ENCODE results near the gene UNC119B.

UNC119B gene

DNA sequence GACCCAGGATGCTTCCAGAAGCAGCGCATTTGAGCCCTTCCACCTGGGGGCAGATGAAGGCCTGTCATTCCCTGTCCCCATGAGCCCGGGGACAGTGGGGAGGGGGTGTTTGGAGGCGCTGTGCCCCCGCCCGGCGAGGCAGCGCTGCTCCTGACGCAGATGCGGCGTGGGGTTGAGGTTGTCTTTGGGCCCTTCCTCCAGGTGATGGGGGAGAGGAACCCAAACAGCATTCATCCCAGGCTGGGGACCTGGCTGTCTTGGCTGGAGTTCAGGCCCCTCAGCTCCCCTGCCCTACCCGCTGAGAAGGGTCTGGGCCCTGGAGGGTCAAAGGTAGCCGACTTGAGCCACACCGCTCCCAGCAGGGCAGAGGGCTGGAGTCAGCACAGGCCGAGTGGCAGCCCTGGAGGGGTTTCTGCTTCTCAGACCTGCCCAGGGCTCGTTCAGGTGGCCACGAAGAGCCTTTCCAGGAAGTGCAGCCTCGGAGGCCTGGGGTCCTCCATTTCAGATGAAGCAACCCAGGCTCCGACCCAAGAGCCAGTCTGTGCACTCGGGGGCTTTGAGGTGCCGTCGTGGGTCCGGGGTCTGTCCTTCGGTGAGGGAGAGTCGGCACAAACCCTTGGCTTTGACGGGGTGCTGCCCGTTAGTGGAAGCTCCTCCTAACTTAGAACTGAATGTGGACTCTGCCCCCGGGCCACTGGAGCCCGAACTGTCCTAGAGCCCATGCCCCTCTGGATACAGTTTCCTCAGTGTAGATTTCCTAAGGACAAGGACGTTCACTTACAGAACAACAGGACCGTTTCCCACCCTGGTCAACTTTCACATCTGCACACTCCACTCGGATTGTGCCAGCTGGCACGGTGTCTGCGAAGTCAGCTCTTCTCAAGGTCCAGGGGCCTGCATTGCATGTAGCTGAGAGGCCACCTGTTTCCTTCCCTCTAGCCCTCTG is 31.5 kb downstream of the UNC119B start:
- DNase-seq = no peak

DNA sequence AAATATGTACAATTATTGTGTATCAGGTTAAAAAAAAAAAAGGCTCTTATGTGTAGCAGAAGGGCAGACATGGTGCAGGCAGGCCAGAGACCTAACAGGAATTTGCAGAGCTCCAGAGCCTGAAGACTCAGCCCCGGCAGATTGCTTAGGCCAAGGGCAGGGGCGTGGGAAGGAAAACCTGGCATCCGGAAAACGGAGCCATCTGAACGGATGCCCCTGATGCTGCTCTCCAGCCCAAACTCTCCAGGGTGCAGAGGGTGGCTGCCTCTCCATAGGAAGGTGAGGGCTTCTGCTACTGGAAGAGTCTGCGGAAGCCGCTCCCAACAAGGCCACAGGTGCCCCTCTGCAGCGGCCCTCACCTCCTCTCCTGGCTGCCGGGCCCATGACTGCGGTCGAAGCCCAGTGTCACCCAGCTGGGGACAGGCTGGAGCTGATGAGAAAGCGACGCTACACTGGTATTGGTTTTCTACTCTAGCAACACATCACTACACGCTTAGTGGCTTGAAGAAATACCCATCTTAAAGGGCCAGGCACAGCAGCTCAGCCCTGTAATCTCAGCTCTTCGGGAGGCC is 34.8 kb downstream of the UNC119B start:
- DNase-seq = no peak

DNA sequence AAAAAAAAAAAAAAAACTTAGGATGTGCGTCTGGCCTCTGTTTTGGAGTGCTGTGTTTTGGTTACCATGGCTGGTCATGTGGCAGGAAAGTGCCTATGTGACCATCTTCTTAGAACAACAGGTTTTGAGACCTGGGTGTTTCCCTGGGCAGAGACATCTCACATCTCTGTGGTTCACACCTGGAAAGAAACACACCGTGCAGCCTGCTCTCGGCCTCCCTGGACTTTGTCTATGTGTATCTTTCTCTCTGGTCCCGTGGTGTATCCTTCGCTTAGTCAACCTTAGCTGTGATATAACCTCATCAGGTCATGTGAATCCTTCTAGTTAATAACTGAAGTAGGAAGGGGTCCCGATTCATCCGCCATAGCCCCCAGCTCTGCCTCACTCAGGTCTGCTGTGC is 38.0 kb downstream of the UNC119B start:
- DNase-seq = no peak

DNA sequence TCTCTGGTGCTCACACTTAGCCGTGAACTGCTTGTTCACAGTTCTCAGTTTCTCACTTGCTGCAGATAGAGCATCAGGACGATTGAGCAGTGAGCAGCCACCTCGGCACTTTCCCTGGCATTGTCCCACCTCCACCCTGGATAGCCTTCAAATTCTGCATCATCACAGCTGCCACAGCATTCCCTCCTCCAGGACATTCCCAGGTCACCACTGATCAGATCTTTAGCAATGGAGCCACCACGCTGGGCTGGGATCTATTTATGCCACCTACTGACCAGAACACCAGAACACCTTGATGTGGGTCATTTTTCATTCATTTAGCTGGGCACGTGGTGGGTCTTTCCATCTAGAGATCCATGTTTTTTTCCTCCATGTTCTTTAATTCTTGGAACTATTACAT is 39.0 kb downstream of the UNC119B start:
- DNase-seq = no peak

DNA sequence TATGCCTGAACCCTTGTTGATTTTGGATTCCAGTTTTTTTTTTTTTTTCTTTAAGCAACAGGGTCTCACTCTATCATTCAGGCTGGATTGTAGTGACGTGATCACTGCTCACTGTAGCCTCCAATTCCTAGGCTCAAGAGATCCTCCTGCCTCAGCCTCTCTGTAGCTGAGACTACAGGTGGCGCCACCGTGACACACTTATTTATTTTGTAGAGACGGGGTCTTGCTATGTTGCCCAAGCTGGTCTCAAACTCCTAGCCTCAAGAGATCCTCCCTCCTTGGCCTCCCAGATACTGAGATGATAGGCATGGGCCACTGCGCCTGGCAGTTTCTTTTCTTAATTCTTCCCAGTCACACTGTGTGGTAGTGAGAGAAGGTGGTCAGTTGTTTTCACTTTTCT is 40.5 kb downstream of the UNC119B start:
- DNase-seq = no peak

DNA sequence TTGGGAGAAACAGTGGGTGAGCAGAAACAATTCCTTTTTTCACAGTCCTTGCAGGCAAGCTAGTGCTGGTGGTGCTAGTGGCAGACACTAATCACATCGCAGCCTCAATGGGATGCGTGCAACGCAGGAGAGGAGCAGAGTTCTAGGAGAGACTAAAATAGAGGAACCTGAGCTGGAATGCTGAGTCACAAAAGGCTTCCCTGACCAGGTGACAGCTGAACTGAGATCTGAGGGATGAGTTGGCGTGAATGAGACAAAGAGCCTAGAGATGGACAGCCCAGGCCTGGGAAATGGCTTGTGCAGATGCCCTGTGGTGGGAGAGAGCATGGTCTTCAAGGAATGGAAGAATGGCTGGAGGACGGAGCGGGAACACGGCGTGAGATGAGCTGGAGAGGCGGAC is 41.1 kb downstream of the UNC119B start:
- no peak for DNase-seq

DNA sequence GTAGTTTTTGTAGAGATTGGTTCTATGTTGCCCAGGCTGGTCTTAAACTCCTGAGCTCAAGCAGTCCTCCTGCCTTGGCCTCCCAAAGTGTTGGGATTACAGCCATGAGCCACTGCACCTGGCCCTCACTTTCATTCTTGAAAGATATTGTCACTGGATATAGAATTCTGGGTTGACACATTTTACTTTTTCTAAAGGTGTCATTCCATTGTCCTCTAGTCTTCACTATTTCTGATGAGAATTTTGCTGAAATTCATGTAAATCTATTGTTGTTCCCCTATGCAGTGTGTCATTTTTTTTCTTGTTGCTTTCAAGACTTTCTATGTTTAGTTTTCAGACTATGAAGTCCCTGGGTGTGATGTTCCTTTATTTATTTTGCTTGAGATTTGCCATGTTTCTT is 44.5 kb downstream of the UNC119B start:
- no peak for DNase-seq

DNA sequence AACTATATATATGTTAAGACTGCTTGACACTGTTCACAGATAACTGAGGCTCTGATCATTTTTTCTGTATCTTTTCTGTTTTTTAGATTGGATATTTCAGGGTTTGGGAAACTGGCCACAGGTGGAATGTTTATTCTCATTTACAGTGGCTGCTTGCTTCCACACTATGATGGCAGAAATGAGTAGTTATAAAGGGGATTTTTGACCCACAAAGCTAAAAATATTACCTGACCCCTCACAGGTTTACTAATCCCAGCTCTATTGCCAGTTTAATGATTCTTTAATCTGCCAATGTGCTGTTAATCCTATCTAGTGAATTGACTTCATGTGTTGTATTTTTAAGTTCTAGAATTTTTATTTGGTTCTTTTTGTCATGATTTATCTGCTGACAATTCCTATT is 45.0 kb downstream of the UNC119B start:
- DNase-seq = no peak

DNA sequence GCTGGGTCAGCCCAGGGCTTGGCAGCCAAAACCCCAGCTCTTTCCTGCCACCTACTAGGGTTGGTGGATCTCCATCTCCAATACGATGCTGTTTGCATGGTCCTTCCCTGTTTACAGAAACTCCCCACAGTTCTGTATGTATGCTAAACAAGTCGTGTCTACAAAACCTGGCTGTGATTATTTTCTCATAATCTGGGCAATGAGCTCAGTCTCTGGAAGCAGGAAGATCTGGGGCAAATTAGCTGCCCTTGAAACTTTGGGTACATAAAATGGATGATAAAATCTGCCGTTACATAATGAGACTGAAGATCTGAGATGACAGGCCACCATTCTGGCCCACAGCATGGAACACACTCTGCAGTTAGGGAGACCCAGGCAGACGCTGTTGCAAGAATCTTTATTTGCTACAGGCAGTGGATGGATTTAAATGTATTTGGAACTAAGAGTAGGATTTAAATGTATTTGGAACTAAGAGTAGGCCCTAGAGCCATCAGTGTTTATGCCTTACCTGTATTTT is 47.0 kb downstream of the UNC119B start:
- DNase-seq = no peak

DNA sequence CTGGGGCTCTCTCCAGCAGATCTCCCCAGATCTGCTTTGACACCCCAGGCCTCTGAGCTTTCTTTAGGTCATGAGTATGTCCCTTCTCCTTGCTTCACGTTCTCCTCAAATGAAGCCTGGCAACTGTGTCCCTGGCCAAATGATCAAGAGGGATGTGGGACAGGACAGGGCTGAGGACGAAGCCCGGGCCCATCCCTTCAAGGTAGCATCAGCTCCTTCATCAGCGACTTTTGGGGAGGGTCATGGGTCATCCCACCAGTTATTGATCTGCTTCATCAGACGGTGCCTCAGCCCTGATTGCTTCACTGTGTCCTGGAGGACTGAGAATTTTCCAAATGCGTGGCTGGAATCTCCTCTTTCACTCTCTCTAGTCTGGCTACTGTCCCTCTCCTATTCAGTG is 47.7 kb downstream of the UNC119B start:
- no peak for DNase-seq

DNA sequence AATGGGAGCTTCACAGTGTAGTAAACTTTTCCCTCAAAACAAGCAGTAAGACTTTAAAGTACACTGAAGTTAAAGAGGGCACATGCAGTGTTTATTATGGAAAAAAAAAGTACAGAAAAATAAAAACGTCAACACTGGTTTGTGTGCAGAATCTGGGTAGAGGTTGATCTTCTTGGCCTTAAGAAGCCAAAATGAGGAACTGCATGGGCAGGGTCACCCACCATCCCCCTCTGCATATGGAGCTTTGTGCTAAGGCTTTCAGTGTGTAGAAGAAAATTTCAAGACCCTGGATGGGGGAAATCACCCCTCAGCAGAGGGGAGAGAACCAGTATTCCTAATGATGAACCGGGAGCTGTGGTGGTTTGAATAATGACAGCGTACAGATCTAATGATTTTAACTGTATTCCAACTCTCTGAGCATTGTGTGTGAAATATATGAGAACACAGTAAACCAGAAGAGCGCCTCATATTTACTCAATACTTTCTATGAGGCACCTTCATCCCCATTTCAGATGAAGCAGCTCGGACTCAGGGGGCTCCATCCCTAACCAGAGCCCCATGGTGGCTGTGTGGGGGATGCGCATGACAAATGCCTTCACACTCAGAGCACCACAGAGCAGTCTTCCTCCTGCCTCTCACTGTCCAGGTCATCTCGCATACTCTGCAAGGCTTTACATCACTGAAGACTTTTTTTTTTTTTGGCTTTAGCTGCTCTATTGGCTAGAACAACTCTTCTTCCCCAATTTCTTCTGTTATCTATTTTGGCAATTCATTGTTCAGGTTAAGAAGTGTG is 48.7 kb downstream of the UNC119B start:
- no peak for DNase-seq

DNA sequence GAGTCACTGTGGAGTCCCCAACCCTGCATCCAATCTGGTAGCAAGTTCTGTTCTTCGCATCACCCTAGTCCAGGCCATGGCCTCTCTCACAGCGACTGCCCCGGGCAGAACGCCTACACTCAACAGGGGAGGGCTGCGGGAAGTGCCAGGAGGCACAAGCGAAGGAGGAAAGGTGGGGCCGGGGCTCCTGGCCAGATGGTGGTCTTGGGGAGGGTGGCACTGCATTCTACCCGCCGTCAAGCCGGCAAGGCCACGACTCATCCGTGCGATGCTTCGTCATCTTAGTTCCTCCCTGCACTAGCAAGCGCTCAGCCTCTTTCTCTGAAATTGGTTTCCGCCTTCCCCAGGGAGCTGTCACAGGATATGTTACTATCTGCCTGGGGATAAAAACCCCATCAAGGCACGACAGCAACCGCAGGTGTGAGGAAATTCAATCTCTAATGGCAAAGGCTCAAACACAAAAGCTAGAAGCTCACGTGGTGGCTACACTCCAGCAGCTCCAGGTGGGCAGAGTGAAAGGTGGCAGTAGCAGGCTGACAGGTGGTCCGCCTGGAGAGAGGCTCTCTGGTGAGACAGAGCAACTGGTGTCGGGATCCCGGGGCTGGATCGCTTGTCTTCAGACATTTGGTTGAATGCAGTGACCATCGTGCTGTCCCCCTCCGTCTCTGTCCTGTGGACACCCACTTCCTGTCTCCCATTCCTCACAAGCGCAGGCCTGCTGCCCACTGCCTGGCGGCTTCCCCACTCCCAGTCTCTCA is 49.5 kb downstream of the UNC119B start:
- DNase-seq = peak; percentile 92

DNA sequence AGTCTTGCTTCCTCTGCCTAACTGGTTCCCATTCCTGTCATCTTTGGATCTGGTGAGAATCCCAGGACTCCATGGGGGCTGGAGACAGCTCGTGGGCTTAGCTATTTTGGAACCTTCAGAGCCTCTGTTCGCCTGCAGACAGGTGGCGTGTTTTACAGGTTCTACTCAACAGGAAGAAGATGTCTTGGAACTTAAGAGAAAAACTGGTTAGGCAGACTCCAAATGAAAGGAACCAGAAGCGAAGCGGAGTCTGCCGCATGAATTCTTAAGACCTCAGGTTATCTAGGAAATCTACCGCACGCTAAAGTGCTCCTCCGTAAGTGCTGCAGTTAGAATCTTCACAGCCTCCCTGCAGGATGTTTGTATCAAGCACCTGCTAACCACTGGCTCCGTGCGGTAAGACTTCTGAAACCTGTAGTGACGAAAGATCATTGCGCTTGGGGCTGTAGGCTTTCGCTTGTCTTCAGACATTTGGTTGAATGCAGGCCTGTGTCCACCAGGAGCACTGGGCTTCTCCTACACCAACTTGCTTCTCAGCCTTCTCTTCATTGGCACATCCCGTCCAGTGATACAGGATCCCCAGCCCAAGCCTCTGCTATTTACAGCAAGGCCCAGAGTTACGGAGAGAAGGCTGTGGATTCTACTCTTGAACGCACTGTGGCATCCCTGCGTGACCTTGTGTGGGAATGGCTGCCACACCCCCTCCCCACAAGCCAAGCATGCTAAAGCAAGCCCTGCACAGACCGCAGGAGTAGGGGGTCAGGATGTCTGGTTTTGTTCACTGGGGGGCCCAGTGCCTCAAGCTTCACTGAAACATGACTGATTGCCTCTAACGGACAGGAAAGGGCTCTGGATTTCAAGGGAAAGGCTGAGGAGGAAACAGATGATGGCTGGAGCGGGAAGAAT is 50.3 kb downstream of the UNC119B start:
- no peak for DNase-seq

DNA sequence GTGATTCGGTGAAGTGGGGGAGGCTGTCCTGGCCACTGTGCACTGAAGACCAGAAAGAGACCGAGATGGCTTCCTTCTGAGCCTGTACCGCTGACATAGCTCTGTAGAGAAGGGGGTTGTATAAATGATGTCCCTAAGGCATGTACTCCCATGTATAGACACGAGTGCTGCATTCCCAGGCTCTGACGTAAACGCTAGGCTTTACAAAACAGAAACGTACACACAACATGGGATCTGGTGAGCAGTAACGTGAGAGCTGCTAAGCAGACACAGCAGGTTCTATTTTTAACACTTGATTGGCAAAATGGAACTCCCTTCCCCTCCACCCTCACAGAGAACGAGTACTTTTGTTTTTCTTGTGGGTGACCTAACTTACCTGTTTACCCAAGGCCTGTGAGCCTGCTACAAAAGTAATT is 51.3 kb downstream of the UNC119B start:
- DNase-seq = no peak

DNA sequence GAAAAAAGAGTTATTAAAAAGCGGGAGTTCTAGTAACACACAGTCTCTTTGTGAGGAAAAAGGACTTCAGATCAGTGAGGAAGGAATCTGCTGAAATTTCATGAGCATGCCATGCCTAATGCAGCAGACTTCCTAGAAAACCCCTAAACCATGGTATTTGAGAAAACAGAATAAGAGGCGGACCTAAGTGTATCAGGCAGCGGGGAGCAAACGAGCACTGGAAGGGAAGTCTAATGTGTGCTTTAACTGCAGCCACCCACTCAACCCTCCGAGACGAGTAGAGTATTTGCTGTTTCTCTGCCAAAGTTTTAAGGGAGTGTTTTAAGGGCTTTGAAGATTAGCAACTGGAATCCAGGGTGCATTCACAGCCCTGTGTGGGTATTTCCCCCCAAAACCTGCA is 51.8 kb downstream of the UNC119B start:
- no peak for DNase-seq

DNA sequence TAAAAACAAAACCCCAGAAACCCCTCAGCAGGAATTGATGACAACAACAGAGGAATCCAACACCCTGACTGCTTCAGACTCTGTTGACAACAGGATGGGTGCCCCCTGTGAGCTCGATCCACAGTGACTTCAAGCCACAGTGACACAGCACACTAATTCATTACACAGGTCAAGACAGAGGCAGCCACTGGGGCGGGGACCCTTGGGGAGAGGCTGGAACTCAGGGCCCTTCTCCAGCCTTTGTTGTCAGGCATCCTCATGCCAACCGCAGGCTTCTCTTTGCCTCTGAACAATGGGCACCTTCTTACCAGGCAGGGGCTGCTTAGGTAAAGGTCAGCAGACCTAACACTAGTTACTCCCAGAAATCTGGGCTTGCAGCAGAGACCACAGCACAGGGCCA is 53.0 kb downstream of the UNC119B start:
- DNase-seq = no peak

DNA sequence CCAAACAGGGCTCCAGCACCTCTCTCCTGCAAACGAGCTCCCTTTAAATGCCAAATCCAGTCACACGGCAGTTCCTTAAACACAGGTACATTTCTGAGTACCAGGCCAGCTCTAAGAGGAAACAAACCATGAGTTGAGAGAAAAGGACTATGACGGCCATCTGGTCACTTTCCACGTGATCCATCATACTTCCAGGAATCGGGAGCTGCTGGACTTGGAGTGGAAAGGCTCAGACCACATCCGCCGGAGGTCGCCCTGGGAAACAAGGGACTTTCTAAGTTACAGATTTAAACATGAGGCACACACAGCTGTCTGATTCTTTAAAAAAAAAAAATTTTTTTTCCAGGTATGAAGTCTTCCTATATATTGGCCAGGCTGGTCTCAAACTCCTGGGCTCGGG is 54.6 kb downstream of the UNC119B start:
- DNase-seq = no peak

DNA sequence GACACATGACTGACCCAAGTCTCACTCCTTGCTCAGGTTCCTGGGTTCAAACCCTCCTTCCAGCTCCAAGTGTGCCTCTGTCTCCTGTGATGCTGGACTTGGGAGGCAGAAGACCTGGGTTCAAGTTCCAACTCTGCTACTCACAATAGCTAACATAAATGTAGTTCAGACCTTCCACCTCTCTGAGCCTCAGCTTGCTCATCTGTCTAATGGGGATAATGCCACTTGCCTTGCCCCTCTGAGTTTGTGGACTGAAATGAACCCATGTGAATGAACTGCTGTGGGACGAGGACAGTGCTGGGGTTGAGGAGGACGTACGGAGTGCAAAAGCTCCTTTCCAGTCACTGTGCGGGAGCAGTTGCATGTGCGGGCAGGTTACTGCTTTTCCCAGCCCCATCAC is 56.3 kb downstream of the UNC119B start:
- no peak for DNase-seq

DNA sequence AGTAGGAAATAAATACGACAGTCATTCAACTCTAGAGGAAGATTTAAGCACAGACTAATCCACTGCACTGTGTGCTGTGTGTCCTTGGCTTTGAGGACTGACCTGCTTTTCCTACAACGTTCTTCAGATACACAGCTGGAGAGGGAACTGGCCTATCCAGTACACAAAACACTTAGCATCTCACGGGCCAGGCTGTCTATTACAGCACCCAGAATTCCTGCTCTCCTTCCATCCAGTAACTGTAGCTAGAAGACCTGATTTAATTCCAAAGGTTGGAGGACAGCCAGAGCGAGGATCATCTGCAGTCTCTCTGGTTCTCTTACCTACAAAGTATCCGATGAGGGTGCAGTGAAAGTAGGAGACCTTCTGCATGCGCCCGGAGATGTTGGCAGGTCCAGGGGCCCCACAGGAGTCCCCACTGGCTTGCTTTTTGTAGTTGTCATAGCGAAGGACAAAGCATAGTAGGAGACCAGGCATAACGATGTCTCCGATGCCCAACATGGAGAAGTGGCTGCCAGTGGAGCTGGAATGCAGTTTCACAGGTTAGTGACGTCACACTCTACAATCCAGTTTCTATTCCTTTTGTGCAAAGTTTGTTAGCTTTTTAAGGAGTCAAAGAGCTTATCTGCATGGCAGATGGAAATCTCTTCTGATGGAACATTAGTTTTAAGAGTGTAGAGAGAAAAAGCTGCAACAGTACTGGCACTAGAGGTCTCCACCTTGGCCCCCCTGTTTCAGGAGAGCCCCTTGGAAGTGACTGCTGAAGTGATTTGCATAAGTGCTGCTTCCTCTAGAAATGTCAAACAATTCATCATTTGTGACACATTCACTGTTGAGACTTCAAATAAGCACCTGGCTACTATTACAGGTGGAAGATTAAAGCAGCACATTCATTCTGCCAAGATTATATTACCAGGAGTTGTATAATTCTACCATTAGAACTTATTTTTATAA is 57.1 kb downstream of the UNC119B start:
- DNase-seq = no peak

DNA sequence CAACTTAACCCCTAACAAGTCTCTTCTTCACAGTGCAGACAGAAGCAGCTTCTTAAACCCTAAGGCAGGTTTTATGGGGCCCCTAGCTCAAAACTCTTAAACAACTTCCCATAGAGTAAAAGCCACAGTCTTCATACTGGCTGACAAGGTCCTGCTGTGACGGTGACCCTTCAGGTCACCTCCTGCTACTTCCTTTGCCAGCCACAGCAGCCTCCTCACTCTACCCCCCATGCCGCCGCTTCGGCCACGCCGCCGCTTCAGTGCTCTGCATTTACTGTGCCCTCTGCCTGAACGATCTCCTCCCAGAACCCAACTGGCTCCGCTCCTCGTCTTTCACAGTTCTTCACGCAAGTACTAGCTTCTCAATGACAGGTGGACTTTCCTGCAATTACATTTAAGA is 60.8 kb downstream of the UNC119B start:
- no peak for DNase-seq

Measured in NCI-H146 (cell line).